ENCODE data around the gene CDPF1. TPM values are rescaled to one million over a fixed set of nuclear protein-coding genes. Genes with fewer than 3 reads are reported as not detected.

CDPF1 gene
- total and polyA plus RNA-seq, 2 donors (not counting 3 experiments of a cell fraction or from before 2014, with no cell fraction given) = 9.7 to 9.9 TPM

DNA sequence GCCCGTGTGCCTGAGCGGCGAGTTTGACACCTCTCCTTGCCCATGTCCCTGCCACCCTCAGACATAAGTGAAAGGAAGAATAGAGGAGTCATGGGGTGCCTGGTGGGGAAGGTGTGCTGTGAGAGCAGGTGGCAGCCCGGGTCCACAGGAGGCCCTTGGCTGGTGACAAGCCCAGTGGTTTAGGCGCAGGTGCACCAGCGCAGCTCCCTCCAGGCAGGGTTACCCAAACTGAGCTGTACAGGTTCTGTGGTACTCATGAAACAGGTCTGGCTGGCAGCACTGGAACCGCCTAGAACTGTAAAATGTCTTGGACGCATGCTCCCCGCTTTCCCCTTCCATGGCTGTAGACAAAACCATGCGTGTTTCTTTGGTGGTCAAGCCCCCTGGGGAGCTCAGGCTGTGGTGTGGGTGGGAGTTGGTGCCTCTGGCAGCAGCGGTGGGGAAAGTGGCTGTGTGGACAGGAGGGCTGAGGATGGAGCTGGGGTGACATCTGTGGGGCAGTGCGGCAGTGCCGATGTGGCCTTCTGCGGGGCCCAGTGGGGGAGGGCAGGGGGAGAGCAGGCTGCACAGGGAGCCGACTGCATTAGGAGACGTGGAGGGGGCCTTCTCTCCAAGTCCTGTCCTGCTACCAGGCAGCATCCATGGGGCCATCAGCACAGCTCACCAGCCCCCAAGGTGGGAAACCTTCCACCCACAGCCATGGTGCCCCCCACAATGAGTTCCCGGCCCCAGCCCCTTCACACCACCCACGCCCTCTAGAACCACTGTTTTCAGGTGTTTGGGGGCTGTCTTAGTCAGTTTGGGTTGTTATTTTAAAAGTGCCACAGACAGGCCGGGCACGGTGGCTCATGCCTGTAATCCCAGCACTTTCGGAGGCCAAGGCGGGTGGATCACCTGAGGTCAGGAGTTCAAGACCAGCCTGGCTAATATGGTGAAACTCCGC lies 41.0 kb upstream of the CDPF1 start:
- no peaks in the 10 kb centered on the region for H3K27me3 ChIP-seq (ENCODE audit: control insufficient read depth in 2 of 2, insufficient read depth in 2 of 2, low read length in 2 of 2)
- dilution Hi-C loops (cut with MboI; ENCODE audit: extremely low pct_ligation_motif_present, low sequenced_read_pairs) (no loop called here), intact Hi-C loops (cut with micrococcal nuclease) (no loop called here)
- DNase-seq (ENCODE audit: low read depth, low spot score) = no peak
- H4K20me1 ChIP-seq (replicated peaks; ENCODE audit: control insufficient read depth, extremely low read depth, insufficient read depth, low read length) = no peaks in the 10 kb centered on the region
- TF ChIP-seq JUN (IDR thresholded peaks at IDR 0.05; ENCODE audit: borderline replicate concordance, insufficient read depth, insufficient read length, low read depth) (no peak), MYC (IDR thresholded peaks at IDR 0.05; ENCODE audit: low read depth, low read length) (no peak), EZH2 (IDR thresholded peaks at IDR 0.05; ENCODE audit: borderline replicate concordance, low read depth, low read length, severe bottlenecking) (no peak), POLR2A (IDR thresholded peaks at IDR 0.05; ENCODE audit: low read depth, low read length) (no peak), POLR2AphosphoS5 (IDR thresholded peaks at IDR 0.05; ENCODE audit: insufficient read depth, low read depth, low read length) (no peak), FOS (IDR thresholded peaks at IDR 0.05; ENCODE audit: borderline replicate concordance, insufficient read depth, low read length) (no peak), GATA2 (IDR thresholded peaks at IDR 0.05; ENCODE audit: insufficient read depth, insufficient read length, low read depth, low read length) (no peak)
- TF ChIP-seq, protein P1, sequence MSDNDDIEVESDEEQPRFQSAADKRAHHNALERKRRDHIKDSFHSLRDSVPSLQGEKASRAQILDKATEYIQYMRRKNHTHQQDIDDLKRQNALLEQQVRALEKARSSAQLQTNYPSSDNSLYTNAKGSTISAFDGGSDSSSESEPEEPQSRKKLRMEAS (IDR thresholded peaks at IDR 0.05; ENCODE audit: insufficient read depth, insufficient read length) = no peak
- TF ChIP-seq, protein P2, sequence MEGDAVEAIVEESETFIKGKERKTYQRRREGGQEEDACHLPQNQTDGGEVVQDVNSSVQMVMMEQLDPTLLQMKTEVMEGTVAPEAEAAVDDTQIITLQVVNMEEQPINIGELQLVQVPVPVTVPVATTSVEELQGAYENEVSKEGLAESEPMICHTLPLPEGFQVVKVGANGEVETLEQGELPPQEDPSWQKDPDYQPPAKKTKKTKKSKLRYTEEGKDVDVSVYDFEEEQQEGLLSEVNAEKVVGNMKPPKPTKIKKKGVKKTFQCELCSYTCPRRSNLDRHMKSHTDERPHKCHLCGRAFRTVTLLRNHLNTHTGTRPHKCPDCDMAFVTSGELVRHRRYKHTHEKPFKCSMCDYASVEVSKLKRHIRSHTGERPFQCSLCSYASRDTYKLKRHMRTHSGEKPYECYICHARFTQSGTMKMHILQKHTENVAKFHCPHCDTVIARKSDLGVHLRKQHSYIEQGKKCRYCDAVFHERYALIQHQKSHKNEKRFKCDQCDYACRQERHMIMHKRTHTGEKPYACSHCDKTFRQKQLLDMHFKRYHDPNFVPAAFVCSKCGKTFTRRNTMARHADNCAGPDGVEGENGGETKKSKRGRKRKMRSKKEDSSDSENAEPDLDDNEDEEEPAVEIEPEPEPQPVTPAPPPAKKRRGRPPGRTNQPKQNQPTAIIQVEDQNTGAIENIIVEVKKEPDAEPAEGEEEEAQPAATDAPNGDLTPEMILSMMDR (IDR thresholded peaks at IDR 0.05; ENCODE audit: extremely low read depth in 1 of 2, insufficient read depth in 1 of 2, low read depth in 1 of 2, low read length in 2 of 2) = no peak
- H3K4me3 ChIP-seq (replicated peaks in 1 of 3; ENCODE audit: insufficient read depth in 1 of 3, low read depth in 1 of 3, low read length in 3 of 3) = no peak overlapping the region
- no peak overlapping the region for H3K4me2 ChIP-seq (ENCODE audit: insufficient read depth, low read length)
- H2AFZ ChIP-seq (ENCODE audit: low read depth, low read length) = no peak overlapping the region
- H3K4me1 ChIP-seq (ENCODE audit: control insufficient read depth, extremely low read depth, insufficient read depth, low read length) = peaks cover 20% of the 10 kb centered on the region
- no peak overlapping the region for H3K27ac ChIP-seq (ENCODE audit: insufficient read depth, low read depth, low read length)
- H3K79me2 ChIP-seq (ENCODE audit: control insufficient read depth, insufficient read depth, low read length) = no peaks in the 10 kb centered on the region
- ChIA-PET POLR2A (no interaction called here), CTCF (no interaction called here)
- no TSS peak for BruUV-seq (replicated peaks)
- FAIRE-seq = no peak
- H3K36me3 ChIP-seq (ENCODE audit: control insufficient read depth in 2 of 2, extremely low read depth in 1 of 2, insufficient read depth in 2 of 2, low read length in 2 of 2) = peaks cover 0 to 12% of the 10 kb centered on the region in 2 experiments
- H3K9ac ChIP-seq (replicated peaks; ENCODE audit: extremely low read depth, insufficient read depth, low read length) = no peak overlapping the region
- no peaks in the 10 kb centered on the region for H3K9me3 ChIP-seq (replicated peaks; ENCODE audit: control insufficient read depth, insufficient read depth, low read length)
- no peaks in the 10 kb centered on the region for H3K9me1 ChIP-seq (replicated peaks; ENCODE audit: control insufficient read depth, extremely low read depth, insufficient read depth, low read length)

Measured in endothelial cell of umbilical vein (primary cell).